Liver (tissue), 9 donors: Measurements from ENCODE around the gene HDAC5. TPM values are rescaled to one million over a fixed set of nuclear protein-coding genes. Genes with fewer than 3 reads are reported as not detected.

Experiments used
- DNase-seq: peaks from one replicate; pipeline ENCODE4 v3.0.0-alpha.2; 2017; ENCODE audit warnings: low spot score
- H3K27ac ChIP-seq, 2 donors: one replicate each; pipeline ENCODE4 v1.7.0; 2013; ENCODE audit warnings: inconsistent platforms in 2 of 2, low read length in 2 of 2, control low read depth in 1 of 2, low read depth in 1 of 2, mild to moderate bottlenecking in 1 of 2
- H3K27me3 ChIP-seq, 4 donors: one replicate each; pipeline versions ENCODE4 v1.6.1 to v1.7.0; 2013; ENCODE audit warnings: low read length in 3 of 4, inconsistent platforms in 1 of 4, mild to moderate bottlenecking in 1 of 4, moderate library complexity in 1 of 4; ENCODE audit not compliant: control insufficient read depth in 4 of 4, insufficient read depth in 4 of 4
- H3K36me3 ChIP-seq, 4 donors: one replicate each; pipeline versions ENCODE4 v1.6.1 to v1.7.0; 2013; ENCODE audit warnings: low read length in 3 of 4, mild to moderate bottlenecking in 3 of 4, low read depth in 1 of 4, moderate library complexity in 1 of 4; ENCODE audit not compliant: control insufficient read depth in 4 of 4, insufficient read depth in 3 of 4
- H3K4me1 ChIP-seq, 4 donors: one replicate each; pipeline versions ENCODE4 v1.6.1 to v1.7.0; 2013; ENCODE audit warnings: low read length in 3 of 4, mild to moderate bottlenecking in 3 of 4, moderate library complexity in 1 of 4; ENCODE audit not compliant: control insufficient read depth in 4 of 4, insufficient read depth in 4 of 4
- H3K4me3 ChIP-seq, 3 donors: one replicate each; pipeline versions ENCODE4 v1.6.1 to v1.7.0; 2013; ENCODE audit warnings: low read length in 3 of 3, control low read depth in 1 of 3, low read depth in 1 of 3, mild to moderate bottlenecking in 1 of 3
- H3K9ac ChIP-seq, 2 donors: one replicate each; pipeline ENCODE4 v1.7.0; 2013; ENCODE audit warnings: low read length in 2 of 2, mild to moderate bottlenecking in 2 of 2, moderate library complexity in 2 of 2, control low read depth in 1 of 2, low read depth in 1 of 2
- H3K9me3 ChIP-seq, 4 donors: one replicate each; pipeline versions ENCODE4 v1.6.1 to v1.7.0; 2013; ENCODE audit warnings: low read length in 3 of 4; ENCODE audit not compliant: control insufficient read depth in 4 of 4
- EGR1 ChIP-seq, 2 donors: IDR thresholded peaks; 2 replicates each; pipeline ENCODE4 v1.6.1; 2016 to 2018; ENCODE audit warnings: antibody characterized with exemption in 2 of 2, low read depth in 2 of 2
- FOXA1 ChIP-seq: IDR thresholded peaks from 2 replicates; pipeline ENCODE4 v1.6.1; 2016; ENCODE audit warnings: antibody characterized with exemption
- FOXA2 ChIP-seq: IDR thresholded peaks from 2 replicates; pipeline ENCODE4 v1.6.1; 2016; ENCODE audit warnings: antibody characterized with exemption
- GABPA ChIP-seq, 2 donors: IDR thresholded peaks in 1 of 2; conservative IDR thresholded peaks in 1 of 2; 2 replicates each; pipeline ENCODE4 v1.6.1; 2016; ENCODE audit warnings: antibody characterized with exemption in 2 of 2, mild to moderate bottlenecking in 1 of 2, moderate library complexity in 1 of 2
- HNF4G ChIP-seq: IDR thresholded peaks from 2 replicates; pipeline ENCODE4 v1.6.1; 2016; ENCODE audit warnings: antibody characterized with exemption
- JUND ChIP-seq, 2 donors: IDR thresholded peaks; 2 replicates each; pipeline ENCODE4 v1.6.1; 2016; ENCODE audit warnings: antibody characterized with exemption in 2 of 2
- NR2F2 ChIP-seq: IDR thresholded peaks from 2 replicates; pipeline ENCODE4 v1.6.1; 2016; ENCODE audit warnings: antibody characterized with exemption
- RAD21 ChIP-seq, 2 donors: IDR thresholded peaks; 2 replicates each; pipeline ENCODE4 v1.6.1; 2016; ENCODE audit warnings: antibody characterized with exemption in 2 of 2, mild to moderate bottlenecking in 2 of 2
- RXRA ChIP-seq, 2 donors: IDR thresholded peaks; 2 replicates each; pipeline ENCODE4 v1.6.1; 2017 to 2018; ENCODE audit warnings: antibody characterized with exemption in 2 of 2, mild to moderate bottlenecking in 1 of 2
- SP1 ChIP-seq: IDR thresholded peaks from 2 replicates; pipeline ENCODE4 v1.6.1; 2018; ENCODE audit warnings: antibody characterized with exemption, mild to moderate bottlenecking
- TAF1 ChIP-seq: conservative IDR thresholded peaks from 2 replicates; pipeline ENCODE4 v1.6.1; 2016; ENCODE audit warnings: antibody characterized with exemption, mild to moderate bottlenecking
- YY1 ChIP-seq: IDR thresholded peaks from 2 replicates; pipeline ENCODE4 v1.6.1; 2016; ENCODE audit warnings: antibody characterized with exemption, mild to moderate bottlenecking
- WGBS: extraction: QIAGEN DNeasy Blood & Tissue Kit; methylation state at CpG from one replicate; pipeline ENCODE4 v1.1.7; 2013; 5-methylcytosine and 5-hydroxymethylcytosine counted together
- polyA plus RNA-seq, 2 donors: library from polyadenylated mRNA; stranded (reverse) in 1 of 2; unstranded in 1 of 2; fragments of 200-250 nt in 1 of 2; fragments of >200 nt in 1 of 2; fragmentation: Nextera tagmentation in 1 of 2; extraction: Ambion mirVana in 1 of 2; gene quantifications; one replicate each; pipeline versions ENCODE4 v1.2.1 to v1.2.3, GENCODE V29; 2013 to 2015
- total RNA-seq, 2 donors: library from RNA; depleted of rRNA; stranded (reverse); fragments of >200 nt; gene quantifications; one replicate each; pipeline ENCODE4 v1.2.3, GENCODE V29; 2014
- TF ChIP-seq, protein P1 (sequence below): fragments of 150-350 bp; IDR thresholded peaks from 2 replicates; pipeline ENCODE4 v1.5.1; 2017; ENCODE audit warnings: improper control_type of control experiment, low read depth, low read length; ENCODE audit not compliant: missing input control
- TF ChIP-seq, protein P2 (sequence below): IDR thresholded peaks from 2 replicates; pipeline ENCODE4 v1.6.1; 2016; ENCODE audit warnings: antibody characterized with exemption
- TF ChIP-seq, protein P3 (sequence below): IDR thresholded peaks from 2 replicates; pipeline ENCODE4 v1.6.1; 2016; ENCODE audit warnings: antibody characterized with exemption, mild to moderate bottlenecking
- TF ChIP-seq, protein P4 (sequence below): IDR thresholded peaks from 2 replicates; pipeline ENCODE4 v1.6.1; 2016; ENCODE audit warnings: antibody characterized with exemption
- donor health status: healthy.
- donor health status: healthy.
- donor health status: healthy.
- donor health status: healthy.
- donor health status: healthy.

HDAC5 gene
- total and polyA plus RNA-seq, 4 donors = 5.8 to 20.3 (median 14.4) TPM

DNA sequence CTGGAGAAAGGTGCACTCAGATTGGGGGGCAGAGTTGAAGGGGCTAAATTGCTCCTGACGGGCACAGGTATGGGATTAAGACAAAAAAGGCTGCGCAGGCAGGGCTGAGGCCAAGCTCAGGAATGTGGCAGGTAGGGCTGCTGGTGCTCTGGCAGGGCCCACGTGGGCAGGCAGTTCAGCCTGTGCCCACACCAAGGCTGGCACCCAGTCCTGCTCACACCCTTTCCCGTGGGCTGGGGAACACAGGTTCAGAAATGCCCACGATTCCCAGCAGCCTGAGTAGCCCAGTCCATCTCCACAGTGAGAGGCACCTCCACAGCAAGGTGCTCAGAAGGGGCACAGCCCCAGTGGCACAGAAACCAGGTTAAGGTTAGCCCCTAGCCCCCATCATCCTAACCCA, 4.4 kb downstream of the HDAC5 start:
- WGBS = 65% methylated on average over 5 of the region's 5 CpGs
- H3K9me3 ChIP-seq = no peaks in the 10 kb centered on the region
- no peaks in the 10 kb centered on the region for H3K27me3 ChIP-seq
- peaks cover 6 to 26% (median 15%) of the 10 kb centered on the region in 4 donors for H3K4me1 ChIP-seq
- DNase-seq = no peak
- H3K9ac ChIP-seq = no peak overlapping the region
- no peak overlapping the region for H3K27ac ChIP-seq
- H3K4me3 ChIP-seq = no peak overlapping the region
- no peaks in the 10 kb centered on the region for H3K36me3 ChIP-seq
- TF ChIP-seq, protein P1, sequence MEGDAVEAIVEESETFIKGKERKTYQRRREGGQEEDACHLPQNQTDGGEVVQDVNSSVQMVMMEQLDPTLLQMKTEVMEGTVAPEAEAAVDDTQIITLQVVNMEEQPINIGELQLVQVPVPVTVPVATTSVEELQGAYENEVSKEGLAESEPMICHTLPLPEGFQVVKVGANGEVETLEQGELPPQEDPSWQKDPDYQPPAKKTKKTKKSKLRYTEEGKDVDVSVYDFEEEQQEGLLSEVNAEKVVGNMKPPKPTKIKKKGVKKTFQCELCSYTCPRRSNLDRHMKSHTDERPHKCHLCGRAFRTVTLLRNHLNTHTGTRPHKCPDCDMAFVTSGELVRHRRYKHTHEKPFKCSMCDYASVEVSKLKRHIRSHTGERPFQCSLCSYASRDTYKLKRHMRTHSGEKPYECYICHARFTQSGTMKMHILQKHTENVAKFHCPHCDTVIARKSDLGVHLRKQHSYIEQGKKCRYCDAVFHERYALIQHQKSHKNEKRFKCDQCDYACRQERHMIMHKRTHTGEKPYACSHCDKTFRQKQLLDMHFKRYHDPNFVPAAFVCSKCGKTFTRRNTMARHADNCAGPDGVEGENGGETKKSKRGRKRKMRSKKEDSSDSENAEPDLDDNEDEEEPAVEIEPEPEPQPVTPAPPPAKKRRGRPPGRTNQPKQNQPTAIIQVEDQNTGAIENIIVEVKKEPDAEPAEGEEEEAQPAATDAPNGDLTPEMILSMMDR = no peak
- TF ChIP-seq RAD21 (IDR thresholded peaks at IDR 0.05) = no peak
- TF ChIP-seq HNF4G = no peak
- no peak for TF ChIP-seq NR2F2
- no peak for TF ChIP-seq YY1
- no peak for TF ChIP-seq RXRA (IDR thresholded peaks at IDR 0.05)
- TF ChIP-seq SP1 = no peak
- TF ChIP-seq FOXA1 = no peak
- TF ChIP-seq, protein P2, sequence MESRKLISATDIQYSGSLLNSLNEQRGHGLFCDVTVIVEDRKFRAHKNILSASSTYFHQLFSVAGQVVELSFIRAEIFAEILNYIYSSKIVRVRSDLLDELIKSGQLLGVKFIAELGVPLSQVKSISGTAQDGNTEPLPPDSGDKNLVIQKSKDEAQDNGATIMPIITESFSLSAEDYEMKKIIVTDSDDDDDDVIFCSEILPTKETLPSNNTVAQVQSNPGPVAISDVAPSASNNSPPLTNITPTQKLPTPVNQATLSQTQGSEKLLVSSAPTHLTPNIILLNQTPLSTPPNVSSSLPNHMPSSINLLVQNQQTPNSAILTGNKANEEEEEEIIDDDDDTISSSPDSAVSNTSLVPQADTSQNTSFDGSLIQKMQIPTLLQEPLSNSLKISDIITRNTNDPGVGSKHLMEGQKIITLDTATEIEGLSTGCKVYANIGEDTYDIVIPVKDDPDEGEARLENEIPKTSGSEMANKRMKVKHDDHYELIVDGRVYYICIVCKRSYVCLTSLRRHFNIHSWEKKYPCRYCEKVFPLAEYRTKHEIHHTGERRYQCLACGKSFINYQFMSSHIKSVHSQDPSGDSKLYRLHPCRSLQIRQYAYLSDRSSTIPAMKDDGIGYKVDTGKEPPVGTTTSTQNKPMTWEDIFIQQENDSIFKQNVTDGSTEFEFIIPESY = no peak
- TF ChIP-seq, protein P3, sequence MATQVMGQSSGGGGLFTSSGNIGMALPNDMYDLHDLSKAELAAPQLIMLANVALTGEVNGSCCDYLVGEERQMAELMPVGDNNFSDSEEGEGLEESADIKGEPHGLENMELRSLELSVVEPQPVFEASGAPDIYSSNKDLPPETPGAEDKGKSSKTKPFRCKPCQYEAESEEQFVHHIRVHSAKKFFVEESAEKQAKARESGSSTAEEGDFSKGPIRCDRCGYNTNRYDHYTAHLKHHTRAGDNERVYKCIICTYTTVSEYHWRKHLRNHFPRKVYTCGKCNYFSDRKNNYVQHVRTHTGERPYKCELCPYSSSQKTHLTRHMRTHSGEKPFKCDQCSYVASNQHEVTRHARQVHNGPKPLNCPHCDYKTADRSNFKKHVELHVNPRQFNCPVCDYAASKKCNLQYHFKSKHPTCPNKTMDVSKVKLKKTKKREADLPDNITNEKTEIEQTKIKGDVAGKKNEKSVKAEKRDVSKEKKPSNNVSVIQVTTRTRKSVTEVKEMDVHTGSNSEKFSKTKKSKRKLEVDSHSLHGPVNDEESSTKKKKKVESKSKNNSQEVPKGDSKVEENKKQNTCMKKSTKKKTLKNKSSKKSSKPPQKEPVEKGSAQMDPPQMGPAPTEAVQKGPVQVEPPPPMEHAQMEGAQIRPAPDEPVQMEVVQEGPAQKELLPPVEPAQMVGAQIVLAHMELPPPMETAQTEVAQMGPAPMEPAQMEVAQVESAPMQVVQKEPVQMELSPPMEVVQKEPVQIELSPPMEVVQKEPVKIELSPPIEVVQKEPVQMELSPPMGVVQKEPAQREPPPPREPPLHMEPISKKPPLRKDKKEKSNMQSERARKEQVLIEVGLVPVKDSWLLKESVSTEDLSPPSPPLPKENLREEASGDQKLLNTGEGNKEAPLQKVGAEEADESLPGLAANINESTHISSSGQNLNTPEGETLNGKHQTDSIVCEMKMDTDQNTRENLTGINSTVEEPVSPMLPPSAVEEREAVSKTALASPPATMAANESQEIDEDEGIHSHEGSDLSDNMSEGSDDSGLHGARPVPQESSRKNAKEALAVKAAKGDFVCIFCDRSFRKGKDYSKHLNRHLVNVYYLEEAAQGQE = no peak
- TF ChIP-seq, protein P4, sequence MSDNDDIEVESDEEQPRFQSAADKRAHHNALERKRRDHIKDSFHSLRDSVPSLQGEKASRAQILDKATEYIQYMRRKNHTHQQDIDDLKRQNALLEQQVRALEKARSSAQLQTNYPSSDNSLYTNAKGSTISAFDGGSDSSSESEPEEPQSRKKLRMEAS = no peak
- TF ChIP-seq JUND (IDR thresholded peaks at IDR 0.05) = no peak
- TF ChIP-seq EGR1 (IDR thresholded peaks at IDR 0.05; ENCODE audit: low read depth in 2 of 2) = no peak
- TF ChIP-seq TAF1 = no peak
- TF ChIP-seq GABPA (IDR thresholded peaks at IDR 0.05 in 1 of 2, conservative IDR thresholded peaks at IDR 0.05 in 1 of 2) = no peak
- no peak for TF ChIP-seq FOXA2

DNA sequence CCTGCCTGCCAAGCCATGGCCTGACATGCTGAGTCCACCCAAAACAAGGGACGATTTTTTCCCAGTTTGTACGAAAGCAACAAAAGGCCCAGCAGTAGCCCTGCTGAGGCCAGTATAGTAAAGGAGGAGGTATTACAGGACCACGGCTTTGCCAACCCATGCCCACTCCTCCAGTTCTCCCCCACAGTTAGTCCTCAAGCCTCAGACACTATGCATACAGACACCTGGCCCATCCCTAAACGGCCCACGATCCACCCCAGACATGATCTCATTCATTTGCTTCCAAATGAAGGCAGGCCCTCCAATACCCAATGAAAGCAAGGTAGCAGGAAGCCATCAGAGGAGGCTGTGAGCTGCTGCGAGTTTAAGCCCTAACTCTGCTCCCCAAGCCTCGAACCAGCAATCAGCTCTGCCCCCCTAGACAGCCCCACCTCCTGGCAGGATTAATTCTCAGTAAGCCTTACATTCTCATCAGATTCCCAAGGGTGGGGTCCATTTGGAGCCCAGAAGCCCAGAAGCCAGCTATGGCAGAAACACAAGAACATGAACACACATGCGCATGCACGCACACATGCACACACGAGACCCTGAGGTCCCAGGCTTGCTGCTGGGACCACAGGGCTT, 4.9 kb downstream of the HDAC5 start:
- Histone ChIP-seq H3K27me3 (no peaks in the 10 kb centered on the region), H3K4me1 (peaks cover 6 to 27% (median 15%) of the 10 kb centered on the region in 4 donors), H3K9me3 (no peaks in the 10 kb centered on the region), H3K27ac (no peak overlapping the region), H3K9ac (no peak overlapping the region), H3K4me3 (no peak overlapping the region), H3K36me3 (no peaks in the 10 kb centered on the region)
- 82% methylated on average over 10 of the region's 10 CpGs for WGBS
- no peak for DNase-seq
- no peak for TF ChIP-seq YY1
